ENCODE results near the gene CDKAL1.
"Not testable (repeated sequence)": the region's sequence is repeated elsewhere in the genome, so short reads cannot be mapped to it uniquely, and the experiment has no call there.

DNA sequence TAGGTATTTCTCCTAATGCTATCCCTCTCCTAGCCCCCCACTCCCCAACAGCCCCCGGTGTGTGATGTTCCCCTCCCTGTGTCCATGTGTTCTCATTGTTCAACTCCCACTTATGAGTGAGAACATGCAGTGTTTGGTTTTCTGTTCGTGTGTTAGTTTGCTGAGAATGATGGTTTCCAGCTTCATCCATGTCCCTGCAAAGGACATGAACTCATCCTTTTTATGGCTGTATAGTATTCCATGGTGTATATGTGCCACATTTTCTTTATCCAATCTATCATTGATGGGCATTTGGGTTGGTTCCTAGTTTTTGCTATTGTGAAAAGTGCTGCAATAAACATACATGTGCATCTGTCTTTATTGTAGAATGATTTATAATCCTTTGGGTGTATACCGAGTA, 56.2 kb downstream of the CDKAL1 start:
- TF ChIP-seq, protein P1, sequence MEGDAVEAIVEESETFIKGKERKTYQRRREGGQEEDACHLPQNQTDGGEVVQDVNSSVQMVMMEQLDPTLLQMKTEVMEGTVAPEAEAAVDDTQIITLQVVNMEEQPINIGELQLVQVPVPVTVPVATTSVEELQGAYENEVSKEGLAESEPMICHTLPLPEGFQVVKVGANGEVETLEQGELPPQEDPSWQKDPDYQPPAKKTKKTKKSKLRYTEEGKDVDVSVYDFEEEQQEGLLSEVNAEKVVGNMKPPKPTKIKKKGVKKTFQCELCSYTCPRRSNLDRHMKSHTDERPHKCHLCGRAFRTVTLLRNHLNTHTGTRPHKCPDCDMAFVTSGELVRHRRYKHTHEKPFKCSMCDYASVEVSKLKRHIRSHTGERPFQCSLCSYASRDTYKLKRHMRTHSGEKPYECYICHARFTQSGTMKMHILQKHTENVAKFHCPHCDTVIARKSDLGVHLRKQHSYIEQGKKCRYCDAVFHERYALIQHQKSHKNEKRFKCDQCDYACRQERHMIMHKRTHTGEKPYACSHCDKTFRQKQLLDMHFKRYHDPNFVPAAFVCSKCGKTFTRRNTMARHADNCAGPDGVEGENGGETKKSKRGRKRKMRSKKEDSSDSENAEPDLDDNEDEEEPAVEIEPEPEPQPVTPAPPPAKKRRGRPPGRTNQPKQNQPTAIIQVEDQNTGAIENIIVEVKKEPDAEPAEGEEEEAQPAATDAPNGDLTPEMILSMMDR (IDR thresholded peaks at IDR 0.05), result not testable (repeated sequence)
- not testable (repeated sequence) for TF ChIP-seq POLR2AphosphoS2 (conservative IDR thresholded peaks at IDR 0.05; ENCODE audit: low read length); RNF2 (IDR thresholded peaks at IDR 0.05; ENCODE audit: borderline replicate concordance, low read depth); TP53 (CRISPR knock-in tag; IDR thresholded peaks at IDR 0.05); EP300 (IDR thresholded peaks at IDR 0.05); RCOR1 (IDR thresholded peaks at IDR 0.05; ENCODE audit: low read depth, low read length); NFE2L2 (conservative IDR thresholded peaks at IDR 0.05; ENCODE audit: low read length); EHMT2 (IDR thresholded peaks at IDR 0.05; ENCODE audit: low read depth); MAZ (IDR thresholded peaks at IDR 0.05; ENCODE audit: borderline replicate concordance, low read depth, low read length); RFX5 (IDR thresholded peaks at IDR 0.05); NR3C1 (IDR thresholded peaks at IDR 0.05); ZSCAN20 (CRISPR knock-in tag; IDR thresholded peaks at IDR 0.05); POLR2A (IDR thresholded peaks at IDR 0.05; ENCODE audit: low read length)
